Right lobe of liver (tissue), 4 donors: Measurements from ENCODE around the gene TNFRSF12A.

Experiments
- CTCF ChIP-seq, 4 donors: fragments of 200-600 bp in 3 of 4; fragments of 450-650 bp in 1 of 4; IDR thresholded peaks; one replicate each; pipeline versions ENCODE4 v1.5.1 to v1.8.0; 2016 to 2022; ENCODE audit warnings: antibody characterized with exemption in 4 of 4, mild to moderate bottlenecking in 2 of 4
- POLR2A ChIP-seq: fragments of 450-650 bp; IDR thresholded peaks from one replicate; pipeline ENCODE4 v1.6.1; 2017; ENCODE audit warnings: antibody characterized with exemption, mild to moderate bottlenecking
- donor health status: DM: no; HTN: no; CAD: no.
- donor health status: DM: no; HTN: no; CAD: no.
- donor health status: DM: no; HTN: yes; CAD: no.

- TF ChIP-seq POLR2A: no peak
- TF ChIP-seq CTCF (IDR thresholded peaks at IDR 0.05): no peak
Observed at GRCh38 chr16:2981177-2981898, 38.8 kb upstream of the TNFRSF12A start.
